HG03342 (cell line): ENCODE measurements around the gene FOXC2.

Source experiments
- ATAC-seq: cut with Tn5 transposase; IDR thresholded peaks from one replicate; pipeline ENCODE4 v1.9.1; 2021; ENCODE audit warnings: mild to moderate bottlenecking, moderate library complexity; ENCODE audit not compliant: unreplicated experiment

Gene FOXC2

GRCh38 chr16:86610779-86611524 lies 44.3 kb downstream of the FOXC2 start:
- ATAC-seq: no peak

DNA sequence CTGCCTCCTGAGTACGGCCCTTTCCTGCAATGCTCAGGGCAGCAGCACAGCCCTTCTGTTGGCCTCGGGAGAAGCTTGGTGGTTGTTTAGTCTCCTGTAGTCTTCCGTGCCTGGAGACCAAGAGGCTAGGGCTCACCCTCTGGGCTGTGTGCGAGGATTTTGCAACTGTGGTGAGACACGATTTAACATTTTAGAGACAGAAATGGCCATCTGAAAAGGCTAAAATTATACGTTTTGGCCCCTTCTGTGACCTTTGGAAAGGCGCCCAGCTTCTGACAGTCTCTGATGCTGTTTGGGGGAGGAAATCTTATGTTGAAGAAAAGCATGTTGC lies 44.9 kb downstream of the FOXC2 start:
- ATAC-seq: no peak

DNA sequence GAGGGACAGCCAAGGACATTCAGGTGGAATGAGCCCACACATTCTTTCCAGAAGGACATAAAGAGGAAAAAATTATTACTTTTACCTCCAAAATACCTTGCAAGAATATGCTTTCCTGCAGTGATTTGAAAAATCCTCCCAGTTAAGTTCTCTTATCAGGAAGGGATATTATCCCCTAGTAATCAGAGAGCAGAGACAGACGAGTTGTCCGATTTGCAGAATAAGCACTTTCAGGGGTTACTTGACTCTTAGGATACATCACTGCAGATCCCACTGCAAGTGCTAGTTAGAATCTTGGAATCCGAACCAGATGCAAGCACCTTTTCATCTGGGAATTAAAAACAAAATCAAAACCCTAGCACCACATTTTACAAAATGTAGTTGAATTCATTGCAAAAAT lies 45.3 kb downstream of the FOXC2 start:
- no peak for ATAC-seq

- no peak for ATAC-seq
Measured at GRCh38 chr16:86614699-86615098, 48.1 kb downstream of the FOXC2 start.

DNA sequence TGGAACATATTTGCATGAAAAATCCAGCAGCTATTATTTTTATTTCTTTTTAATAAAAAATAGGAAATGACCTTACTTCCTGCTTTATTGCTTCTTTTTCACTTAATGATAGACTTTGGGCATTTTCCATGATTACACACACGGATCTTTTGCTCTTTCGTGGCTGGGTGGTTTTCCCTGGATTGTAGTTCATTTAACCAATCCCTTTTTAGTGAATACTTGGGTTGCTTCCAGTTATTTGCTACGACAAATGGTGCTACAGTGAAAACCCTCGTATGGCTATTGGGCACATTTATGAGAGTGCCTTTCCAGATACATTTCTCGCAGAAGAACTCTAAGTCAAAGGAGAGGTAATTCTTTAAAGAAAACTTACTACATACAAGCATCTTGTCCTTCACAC lies 50.3 kb downstream of the FOXC2 start:
- no peak for ATAC-seq

DNA sequence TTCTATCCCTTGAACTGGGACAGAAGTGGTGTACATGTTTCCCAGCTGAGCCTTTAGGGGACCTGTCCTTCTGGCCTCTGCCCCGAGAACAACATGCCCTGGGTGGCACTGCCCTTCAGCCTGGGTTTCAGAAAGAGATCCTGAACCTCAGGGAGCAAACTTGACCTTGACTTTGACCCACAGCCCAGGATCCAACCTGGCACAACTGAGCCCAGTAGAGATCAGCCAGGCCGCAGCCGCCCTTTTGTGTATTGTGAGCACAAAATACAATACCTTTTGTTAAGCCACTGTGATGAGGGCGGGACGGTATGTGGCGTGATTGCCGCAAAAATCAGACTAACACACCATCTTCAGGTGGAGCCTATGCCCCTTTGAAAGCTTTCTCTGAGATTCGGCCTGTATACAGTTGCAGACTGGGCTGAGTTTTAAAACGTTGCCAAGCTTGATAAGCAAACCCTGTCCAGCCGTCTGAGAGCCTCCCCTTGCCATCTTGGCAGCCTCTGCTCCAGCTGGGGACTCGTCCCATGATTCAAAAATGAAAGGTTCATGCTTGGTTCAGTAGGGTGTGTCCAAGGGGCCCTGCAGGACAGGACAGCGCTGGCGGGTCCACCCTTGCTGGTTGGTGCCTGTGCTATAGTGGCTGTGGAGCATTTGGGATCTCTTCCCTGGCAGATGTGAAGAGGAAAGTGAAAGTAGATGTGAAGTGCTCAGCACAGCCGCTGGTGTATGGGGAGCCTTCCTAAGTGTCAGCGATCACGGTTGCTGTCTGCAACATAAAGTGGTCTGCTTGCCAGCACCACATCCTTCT lies 52.0 kb downstream of the FOXC2 start:
- ATAC-seq: no peak
